ENCODE results near the gene CSTF3. TPM values are rescaled to one million over a fixed set of nuclear protein-coding genes. Genes with fewer than 3 reads are reported as not detected.

CSTF3 gene
- total RNA-seq, 1 donor from 2014 or later, result 45.3 TPM

- Mint-ChIP-seq H3K4me1 (ENCODE audit: low read depth, unreplicated experiment) (peaks cover 4% of the 10 kb centered on the region), H3K27me3 (ENCODE audit: unreplicated experiment) (peaks cover 2% of the 10 kb centered on the region), H3K27ac (ENCODE audit: unreplicated experiment) (no peak overlapping the region), H3K36me3 (ENCODE audit: unreplicated experiment) (peaks cover 5% of the 10 kb centered on the region), H3K9me3 (ENCODE audit: unreplicated experiment) (peaks cover 5% of the 10 kb centered on the region), H3K4me3 (ENCODE audit: unreplicated experiment) (no peak overlapping the region)
- no peak for TF ChIP-seq CTCF (IDR thresholded peaks at IDR 0.05; ENCODE audit: partially characterized antibody, unreplicated experiment)
- no peak for DNase-seq
Observed at GRCh38 chr11:33045551-33046255, 115.6 kb downstream of the CSTF3 start.

DNA sequence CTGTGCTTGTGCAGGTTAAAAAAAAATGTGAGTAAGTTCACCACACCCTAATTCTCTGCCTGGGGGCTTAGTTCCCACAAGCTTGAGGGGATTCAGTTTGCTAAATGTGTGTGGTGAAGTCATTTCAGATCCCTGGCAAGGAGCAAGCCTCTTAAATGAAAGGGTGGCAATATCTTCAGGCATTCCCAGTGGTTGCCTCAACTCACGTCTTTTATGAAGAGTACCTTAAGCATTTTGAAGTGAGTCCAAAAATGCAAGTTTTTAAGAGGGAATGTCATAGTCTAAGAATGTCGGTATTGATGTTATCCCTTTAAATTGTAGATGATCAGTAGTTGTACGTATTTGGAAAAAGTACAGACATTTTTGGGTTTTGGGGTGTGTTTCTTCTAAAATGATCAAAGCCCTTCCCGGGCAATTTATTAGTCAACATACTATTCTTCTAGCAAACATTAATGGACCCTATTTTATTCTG lies 117.0 kb downstream of the CSTF3 start:
- H3K27me3 Mint-ChIP-seq (ENCODE audit: unreplicated experiment), result peaks cover 6% of the 10 kb centered on the region
- peaks cover 8% of the 10 kb centered on the region for H3K4me1 Mint-ChIP-seq (ENCODE audit: low read depth, unreplicated experiment)
- TF ChIP-seq CTCF (IDR thresholded peaks at IDR 0.05; ENCODE audit: partially characterized antibody, unreplicated experiment), result no peak
- H3K4me3 Mint-ChIP-seq (ENCODE audit: unreplicated experiment), result no peak overlapping the region
- DNase-seq, result no peak
- H3K27ac Mint-ChIP-seq (ENCODE audit: unreplicated experiment), result no peak overlapping the region
- H3K36me3 Mint-ChIP-seq (ENCODE audit: unreplicated experiment), result peaks cover 5% of the 10 kb centered on the region
- peaks cover 7% of the 10 kb centered on the region for H3K9me3 Mint-ChIP-seq (ENCODE audit: unreplicated experiment)

- Mint-ChIP-seq H3K36me3 (ENCODE audit: unreplicated experiment) (peaks cover 5% of the 10 kb centered on the region), H3K9me3 (ENCODE audit: unreplicated experiment) (peaks cover 13% of the 10 kb centered on the region), H3K4me1 (ENCODE audit: low read depth, unreplicated experiment) (peaks cover 8% of the 10 kb centered on the region), H3K4me3 (ENCODE audit: unreplicated experiment) (no peak overlapping the region), H3K27me3 (ENCODE audit: unreplicated experiment) (peaks cover 10% of the 10 kb centered on the region), H3K27ac (ENCODE audit: unreplicated experiment) (no peak overlapping the region)
- no peak for TF ChIP-seq CTCF (IDR thresholded peaks at IDR 0.05; ENCODE audit: partially characterized antibody, unreplicated experiment)
- DNase-seq, result no peak
Observed at GRCh38 chr11:33043221-33043830, 118.0 kb downstream of the CSTF3 start.

GRCh38 chr11:33040862-33041453 lies 120.3 kb downstream of the CSTF3 start:
- TF ChIP-seq CTCF (IDR thresholded peaks at IDR 0.05; ENCODE audit: partially characterized antibody, unreplicated experiment), result no peak
- peaks cover 13% of the 10 kb centered on the region for H3K9me3 Mint-ChIP-seq (ENCODE audit: unreplicated experiment)
- peaks cover 10% of the 10 kb centered on the region for H3K27me3 Mint-ChIP-seq (ENCODE audit: unreplicated experiment)
- peak overlapping the region; percentile 88 for H3K27ac Mint-ChIP-seq (ENCODE audit: unreplicated experiment)
- peaks cover 8% of the 10 kb centered on the region for H3K4me1 Mint-ChIP-seq (ENCODE audit: low read depth, unreplicated experiment)
- peaks cover 5% of the 10 kb centered on the region for H3K36me3 Mint-ChIP-seq (ENCODE audit: unreplicated experiment)
- DNase-seq, result no peak
- peak overlapping the region; percentile 87 for H3K4me3 Mint-ChIP-seq (ENCODE audit: unreplicated experiment)

Measured in glutamatergic neuron (in vitro differentiated cells).